Measurements from ENCODE around the gene ING3. TPM values are rescaled to one million over a fixed set of nuclear protein-coding genes. Genes with fewer than 3 reads are reported as not detected.

ING3 gene
- total and polyA plus RNA-seq, 2 of the 8 experiments (the other 6 are each of a cell fraction or from before 2014, with no cell fraction given) = 6.0 to 17.7 TPM

DNA sequence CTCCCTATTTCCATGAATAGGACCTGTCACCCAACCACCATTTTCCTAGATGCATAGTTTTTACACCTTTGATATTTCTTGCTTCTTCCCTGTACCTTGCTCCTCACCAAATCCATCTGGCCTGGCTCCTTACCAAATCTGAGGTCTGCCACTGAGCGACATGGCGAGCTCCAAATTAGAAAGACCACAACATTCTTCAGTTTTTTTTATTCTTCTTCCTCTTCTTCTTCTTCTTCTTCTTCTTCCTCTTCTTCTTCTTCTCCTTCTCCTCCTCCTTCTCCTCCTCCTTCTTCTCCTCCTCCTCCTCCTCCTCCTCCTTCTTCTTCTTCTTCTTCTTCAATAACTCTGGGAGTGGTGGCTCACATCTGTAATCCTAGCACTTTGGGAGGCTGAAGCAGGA is 45.1 kb downstream of the ING3 start (continued):
- TF ChIP-seq CBX8 (IDR thresholded peaks at IDR 0.05; ENCODE audit: borderline replicate concordance, low read depth, low read length) (no peak), RBBP5 (IDR thresholded peaks at IDR 0.05; ENCODE audit: borderline replicate concordance, low read depth, low read length) (no peak), POLR2AphosphoS5 (IDR thresholded peaks at IDR 0.05; ENCODE audit: low read depth, low read length) (no peak), YY1 (IDR thresholded peaks at IDR 0.05; ENCODE audit: low read depth, low read length) (no peak), GTF2F1 (IDR thresholded peaks at IDR 0.05; ENCODE audit: borderline replicate concordance, low read depth, low read length) (no peak), FOSL1 (IDR thresholded peaks at IDR 0.05; ENCODE audit: insufficient read depth, low read depth, low read length) (no peak), POLR2A (IDR thresholded peaks at IDR 0.05; ENCODE audit: control extremely low read depth in 1 of 2, low read depth in 2 of 2, low read length in 2 of 2) (no peak)
- TF ChIP-seq, protein P1, sequence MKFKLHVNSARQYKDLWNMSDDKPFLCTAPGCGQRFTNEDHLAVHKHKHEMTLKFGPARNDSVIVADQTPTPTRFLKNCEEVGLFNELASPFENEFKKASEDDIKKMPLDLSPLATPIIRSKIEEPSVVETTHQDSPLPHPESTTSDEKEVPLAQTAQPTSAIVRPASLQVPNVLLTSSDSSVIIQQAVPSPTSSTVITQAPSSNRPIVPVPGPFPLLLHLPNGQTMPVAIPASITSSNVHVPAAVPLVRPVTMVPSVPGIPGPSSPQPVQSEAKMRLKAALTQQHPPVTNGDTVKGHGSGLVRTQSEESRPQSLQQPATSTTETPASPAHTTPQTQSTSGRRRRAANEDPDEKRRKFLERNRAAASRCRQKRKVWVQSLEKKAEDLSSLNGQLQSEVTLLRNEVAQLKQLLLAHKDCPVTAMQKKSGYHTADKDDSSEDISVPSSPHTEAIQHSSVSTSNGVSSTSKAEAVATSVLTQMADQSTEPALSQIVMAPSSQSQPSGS (IDR thresholded peaks at IDR 0.05; ENCODE audit: low read length) = no peak
